Aorta (tissue), 5 donors: Measurements from ENCODE around the gene PLXNB2. TPM values are rescaled to one million over a fixed set of nuclear protein-coding genes. Genes with fewer than 3 reads are reported as not detected.
A peak's percentile ranks its signal among the peaks of the same experiment; 100 is the strongest.

Experiments used
- ATAC-seq: fragments of 200-7000 bp; cut with Tn5 transposase; one replicate; pipeline ENCODE4 v1.9.1; 2022; ENCODE audit warnings: moderate library complexity; ENCODE audit not compliant: low FRiP score
- DNase-seq, 2 donors: peaks; one replicate each; pipeline ENCODE4 v3.0.0-alpha.2; 2020
- H3K27ac ChIP-seq, 2 donors: one replicate each; pipeline ENCODE4 v1.5.1; 2013; ENCODE audit warnings: low read length in 2 of 2, mild to moderate bottlenecking in 2 of 2, moderate library complexity in 2 of 2, control low read depth in 1 of 2, inconsistent platforms in 1 of 2, low read depth in 1 of 2
- H3K27me3 ChIP-seq, 2 donors: one replicate each; pipeline ENCODE4 v1.6.1; 2013; ENCODE audit warnings: control low read depth in 1 of 2, low read length in 1 of 2, mild to moderate bottlenecking in 1 of 2, moderate library complexity in 1 of 2; ENCODE audit not compliant: insufficient read depth in 2 of 2, control insufficient read depth in 1 of 2
- H3K36me3 ChIP-seq, 2 donors: one replicate each; pipeline ENCODE4 v1.6.1; 2013; ENCODE audit warnings: control low read depth in 1 of 2, low read length in 1 of 2, mild to moderate bottlenecking in 1 of 2; ENCODE audit not compliant: insufficient read depth in 2 of 2, control insufficient read depth in 1 of 2
- H3K4me1 ChIP-seq, 2 donors: one replicate each; pipeline ENCODE4 v1.6.1; 2013; ENCODE audit warnings: low read length in 2 of 2, control low read depth in 1 of 2, mild to moderate bottlenecking in 1 of 2, moderate library complexity in 1 of 2; ENCODE audit not compliant: insufficient read depth in 2 of 2, control insufficient read depth in 1 of 2
- H3K4me3 ChIP-seq, 2 donors: one replicate each; pipeline ENCODE4 v1.5.1; 2013; ENCODE audit warnings: low read length in 2 of 2, control low read depth in 1 of 2, mild to moderate bottlenecking in 1 of 2
- H3K9me3 ChIP-seq: one replicate; pipeline ENCODE4 v1.6.1; 2013; ENCODE audit warnings: mild to moderate bottlenecking, low read length; ENCODE audit not compliant: control insufficient read depth
- WGBS, 2 donors: extraction: QIAGEN DNeasy Blood & Tissue Kit; methylation state at CpG; one replicate each; pipeline ENCODE4 v1.1.7; 2013; 5-methylcytosine and 5-hydroxymethylcytosine counted together
- intact Hi-C, 2 donors: fragments of 100-400 bp; cut with DNase I; formaldehyde crosslinking; loops; one replicate each; pipeline versions ENCODE4 v1.14.2 to v1.15.0; 2022
- polyA plus RNA-seq, 2 donors: library from polyadenylated mRNA; stranded (reverse); fragments of 200-250 nt; gene quantifications; one replicate each; pipeline ENCODE4 v1.2.3, GENCODE V29; 2013
- total RNA-seq, 2 donors: library from RNA; stranded (reverse); fragmentation: NEBNext Ultra II Directional; extraction: Animal tissue kit (Norgen Biotek cat#: 25700); gene quantifications; one replicate each; pipeline ENCODE4 v1.2.1, GENCODE V29; 2021
- donor health status: healthy with polysubstance abuse.
- donor health status: Bipolar disorder and iron deficiency.
- donor health status: DM: no; HTN: no; CAD: no.
- donor health status: DM: no; HTN: no; CAD: no.
- donor health status: DM: yes; HTN: yes; CAD: no.

PLXNB2 gene
- total and polyA plus RNA-seq, 4 donors: 46.0 to 214 (median 175) TPM

GRCh38 chr22:50319503-50319951 is 12.1 kb upstream of the PLXNB2 start:
- ATAC-seq (no peak), DNase-seq (no peak)
- Histone ChIP-seq H3K36me3 (no peaks in the 10 kb centered on the region), H3K4me1 (no peaks in the 10 kb centered on the region), H3K4me3 (no peak overlapping the region), H3K27me3 (no peaks in the 10 kb centered on the region), H3K27ac (no peak overlapping the region), H3K9me3 (no peaks in the 10 kb centered on the region)
- intact Hi-C loops: no loop called here
- 93% methylated on average over 15 of the region's 15 CpGs for WGBS, 2 donors

GRCh38 chr22:50318698-50319411 is 11.4 kb upstream of the PLXNB2 start:
- intact Hi-C loops: no loop called here
- WGBS, 2 donors: 84 to 86% methylated on average over 21 of the region's 21 CpGs
- Histone ChIP-seq H3K4me3 (no peak overlapping the region), H3K27me3 (no peaks in the 10 kb centered on the region), H3K27ac (no peak overlapping the region), H3K9me3 (no peaks in the 10 kb centered on the region), H3K4me1 (no peaks in the 10 kb centered on the region), H3K36me3 (no peaks in the 10 kb centered on the region)
- ATAC-seq (no peak), DNase-seq (no peak)

- H3K4me1 ChIP-seq: no peaks in the 10 kb centered on the region
- DNase-seq: no peak
- ATAC-seq: no peak
- no peaks in the 10 kb centered on the region for H3K36me3 ChIP-seq
- H3K9me3 ChIP-seq: no peaks in the 10 kb centered on the region
- no peak overlapping the region for H3K4me3 ChIP-seq
- H3K27ac ChIP-seq: no peak overlapping the region
- intact Hi-C loops: no loop called here
- H3K27me3 ChIP-seq: no peaks in the 10 kb centered on the region
- 86 to 87% methylated on average over 7 of the region's 7 CpGs for WGBS, 2 donors
Observed at GRCh38 chr22:50318356-50318697, 10.9 kb upstream of the PLXNB2 start.

GRCh38 chr22:50317674-50318073 is 10.2 kb upstream of the PLXNB2 start:
- WGBS, 2 donors: 85 to 92% methylated on average over 7 of the region's 7 CpGs
- no peak for ATAC-seq
- Histone ChIP-seq H3K36me3 (no peaks in the 10 kb centered on the region), H3K27me3 (no peaks in the 10 kb centered on the region), H3K4me3 (no peak overlapping the region), H3K4me1 (no peaks in the 10 kb centered on the region), H3K9me3 (no peaks in the 10 kb centered on the region), H3K27ac (no peak overlapping the region)
- intact Hi-C loops: no loop called here
- no peak for DNase-seq

GRCh38 chr22:50317178-50317577 is 9.7 kb upstream of the PLXNB2 start:
- ATAC-seq (no peak), DNase-seq (no peak)
- Histone ChIP-seq H3K27me3 (no peaks in the 10 kb centered on the region), H3K4me3 (no peak overlapping the region), H3K36me3 (no peaks in the 10 kb centered on the region), H3K9me3 (no peaks in the 10 kb centered on the region), H3K4me1 (no peaks in the 10 kb centered on the region), H3K27ac (no peak overlapping the region)
- WGBS, 2 donors: 93 to 95% methylated on average over 9 of the region's 9 CpGs
- intact Hi-C loops: no loop called here

- intact Hi-C loops: no loop called here
- H3K36me3 ChIP-seq: no peaks in the 10 kb centered on the region
- WGBS, 2 donors: 87 to 95% methylated on average over 26 to 34 of the region's 45 CpGs
- no peaks in the 10 kb centered on the region for H3K4me1 ChIP-seq
- H3K9me3 ChIP-seq: no peaks in the 10 kb centered on the region
- ATAC-seq: no peak
- no peak overlapping the region for H3K4me3 ChIP-seq
- no peaks in the 10 kb centered on the region for H3K27me3 ChIP-seq
- H3K27ac ChIP-seq: no peak overlapping the region
- DNase-seq: no peak
Observed at GRCh38 chr22:50316114-50317065, 8.9 kb upstream of the PLXNB2 start.

GRCh38 chr22:50315289-50316113 is 8.1 kb upstream of the PLXNB2 start:
- no peak overlapping the region for H3K27ac ChIP-seq
- no peaks in the 10 kb centered on the region for H3K27me3 ChIP-seq
- no peaks in the 10 kb centered on the region for H3K9me3 ChIP-seq
- DNase-seq: no peak
- intact Hi-C loops: no loop called here
- H3K36me3 ChIP-seq: no peaks in the 10 kb centered on the region
- 90 to 91% methylated on average over 18 of the region's 18 CpGs for WGBS, 2 donors
- no peaks in the 10 kb centered on the region for H3K4me1 ChIP-seq
- H3K4me3 ChIP-seq: no peak overlapping the region
- no peak for ATAC-seq

- no peak for ATAC-seq
- no peak overlapping the region for H3K4me3 ChIP-seq
Observed at GRCh38 chr22:50314455-50315288, 7.2 kb upstream of the PLXNB2 start.

More at GRCh38 chr22:50314455-50315288, 7.2 kb upstream of the PLXNB2 start:
- 84 to 85% methylated on average over 33 of the region's 33 CpGs for WGBS, 2 donors
- H3K9me3 ChIP-seq: no peaks in the 10 kb centered on the region
- no peaks in the 10 kb centered on the region for H3K36me3 ChIP-seq
- DNase-seq: peak in 1 of 2 donors; percentile 80
- intact Hi-C loops: no loop called here
- no peaks in the 10 kb centered on the region for H3K27me3 ChIP-seq
- no peaks in the 10 kb centered on the region for H3K4me1 ChIP-seq
- no peak overlapping the region for H3K27ac ChIP-seq
